ENCODE data around the gene DNAJA2. TPM values are rescaled to one million over a fixed set of nuclear protein-coding genes. Genes with fewer than 3 reads are reported as not detected.
"Not testable (repeated sequence)": the region's sequence is repeated elsewhere in the genome, so short reads cannot be mapped to it uniquely, and the experiment has no call there.

DNAJA2 gene
- 76.2 TPM for polyA plus RNA-seq

DNA sequence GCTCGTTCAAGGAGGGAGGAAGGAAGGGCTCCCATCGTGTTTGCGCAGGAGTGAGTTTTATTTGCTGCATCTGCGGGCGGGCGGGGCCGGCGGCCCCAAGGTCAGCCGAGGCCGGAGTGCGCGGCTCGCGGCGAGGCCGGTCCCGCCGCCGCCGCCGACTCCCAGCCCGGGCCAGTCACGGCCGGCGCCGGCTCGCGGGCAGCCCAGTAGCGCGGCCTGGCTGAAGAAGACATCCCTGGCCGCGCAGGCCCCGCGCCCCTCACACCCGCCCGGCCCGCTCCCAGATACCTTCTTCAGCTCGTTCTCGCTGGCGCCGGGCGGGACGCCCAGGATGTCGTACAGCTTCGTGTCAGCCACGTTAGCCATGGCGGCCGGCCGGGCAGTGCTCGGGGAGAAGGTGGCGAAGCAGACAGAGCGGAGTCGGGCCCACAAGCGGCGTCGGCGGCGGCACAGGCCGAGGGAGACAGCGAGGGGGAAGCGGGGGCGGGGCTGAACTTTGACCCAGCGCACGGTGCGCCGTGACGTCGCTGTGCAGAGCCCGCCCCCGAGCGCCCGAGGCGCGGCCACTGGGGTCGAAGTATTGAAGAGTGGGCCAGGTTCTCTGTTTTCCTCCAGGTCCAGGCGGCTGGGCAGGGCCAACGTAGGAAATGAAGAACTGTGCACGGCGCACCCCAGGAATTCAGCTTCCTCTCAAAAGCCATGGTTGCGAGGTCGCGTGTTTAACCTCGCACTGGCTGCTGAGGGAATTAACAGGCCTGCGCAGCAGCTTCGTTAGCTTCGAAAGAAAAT lies at the start of gene DNAJA2:
Gene DNAJA2, minus strand, starts transcription at position 468 of the 789 bp plus-strand sequence. Its CDS starts 102 bp downstream, at position 366.
- Mint-ChIP-seq H3K4me1 (peaks cover 22 to 40% (median 27%) of the 10 kb centered on the region in 3 donors), H3K27ac (peak within 1 kb of the TSS; percentile 89 to 99 (median 98)), H3K9me3 (no peaks in the 10 kb centered on the region), H3K4me3 (peak within 1 kb of the TSS; percentile 87 to 97 (median 94)), H3K36me3 (peaks cover 6% of the 10 kb centered on the region), H3K27me3 (no peaks in the 10 kb centered on the region)

DNA sequence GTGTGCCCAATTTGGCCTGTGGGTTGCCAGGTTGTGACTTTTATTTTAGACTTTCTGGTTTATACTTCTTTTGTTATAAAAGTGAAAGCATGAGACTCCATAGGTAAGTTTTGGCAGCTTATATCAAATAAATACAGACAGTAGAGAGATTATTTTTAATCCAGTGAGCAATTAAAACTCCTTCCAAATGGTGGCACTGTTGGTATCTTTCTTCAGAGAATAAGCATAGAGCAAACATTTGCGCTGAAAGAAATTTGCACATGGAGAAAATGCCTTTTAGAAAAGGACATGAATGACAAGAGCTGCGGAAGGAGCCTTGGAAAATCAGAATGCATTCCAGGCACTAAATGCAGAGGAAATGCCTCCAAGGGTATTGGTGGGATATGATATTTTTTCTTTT lies 46.1 kb upstream of the DNAJA2 start:
- Mint-ChIP-seq H3K4me1 (peaks cover 13 to 27% (median 24%) of the 10 kb centered on the region in 3 donors), H3K4me3 (no peak overlapping the region), H3K9me3 (no peaks in the 10 kb centered on the region), H3K27ac (no peak overlapping the region), H3K27me3 (no peaks in the 10 kb centered on the region), H3K36me3 (no peaks in the 10 kb centered on the region)

DNA sequence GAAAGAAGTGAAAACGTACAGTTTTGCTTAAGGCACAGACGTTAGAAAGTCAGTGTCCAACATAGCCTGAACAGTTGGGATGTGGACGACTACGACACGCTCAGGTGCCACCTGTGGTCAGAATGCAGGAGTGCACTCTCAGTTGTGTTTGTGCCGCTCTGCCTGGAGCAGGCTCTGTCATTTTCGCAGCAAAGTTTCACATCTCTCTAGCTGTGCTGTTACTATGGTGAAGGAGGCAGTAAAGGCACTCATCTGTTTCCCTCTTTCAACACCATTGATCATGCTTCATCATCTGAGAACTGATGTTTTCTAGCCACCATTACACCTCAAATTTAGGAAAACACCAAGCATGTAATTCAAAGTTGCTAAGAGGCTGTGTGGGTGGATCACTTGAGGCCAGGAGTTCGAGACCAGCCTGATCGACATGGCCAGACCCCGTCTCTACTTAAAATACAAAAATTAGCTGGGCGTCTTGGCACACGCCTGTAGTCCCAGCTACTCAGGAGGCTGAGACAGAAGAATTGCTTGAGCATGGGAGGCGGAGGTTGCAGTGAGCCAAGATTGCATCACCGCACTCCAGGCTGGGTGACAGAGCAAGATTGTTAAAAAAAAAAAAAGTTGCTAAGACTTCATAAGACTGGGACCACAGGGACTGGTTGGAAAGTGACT lies 44.9 kb upstream of the DNAJA2 start:
- H3K4me3 Mint-ChIP-seq = peak overlapping the region in 2 of 4 donors; percentile 18 to 25
- no peaks in the 10 kb centered on the region for H3K36me3 Mint-ChIP-seq

DNA sequence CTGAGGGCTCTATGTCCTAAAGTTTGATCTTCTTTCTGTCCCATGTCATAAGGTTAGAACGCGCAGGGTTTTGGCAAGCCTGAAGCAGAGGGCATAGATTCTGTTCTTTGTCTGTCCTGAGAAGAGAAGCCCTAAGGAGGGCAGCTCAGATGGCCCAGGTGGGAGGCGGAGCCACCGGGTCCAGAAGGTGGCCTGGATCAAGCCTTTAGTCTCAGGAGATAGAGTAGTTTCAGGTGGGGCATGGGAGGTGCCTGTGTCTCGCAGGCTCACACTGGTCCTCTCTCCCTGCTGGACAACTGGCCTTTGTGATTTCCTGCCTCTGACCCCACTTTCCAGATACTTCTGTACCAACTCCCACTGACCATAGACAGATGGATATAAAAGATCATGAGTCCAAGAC lies 44.2 kb upstream of the DNAJA2 start:
- peak overlapping the region in 1 of 4 donors; percentile 41 for H3K4me3 Mint-ChIP-seq
- H3K27ac Mint-ChIP-seq = peak overlapping the region in 1 of 3 donors; percentile 28

More for the DNA sequence above, 44.9 kb upstream of the DNAJA2 start:
- peaks cover 13 to 24% (median 23%) of the 10 kb centered on the region in 3 donors for H3K4me1 Mint-ChIP-seq
- no peaks in the 10 kb centered on the region for H3K27me3 Mint-ChIP-seq
- no peaks in the 10 kb centered on the region for H3K9me3 Mint-ChIP-seq
- peak overlapping the region; percentile 2 to 91 (median 84) for H3K27ac Mint-ChIP-seq

DNA sequence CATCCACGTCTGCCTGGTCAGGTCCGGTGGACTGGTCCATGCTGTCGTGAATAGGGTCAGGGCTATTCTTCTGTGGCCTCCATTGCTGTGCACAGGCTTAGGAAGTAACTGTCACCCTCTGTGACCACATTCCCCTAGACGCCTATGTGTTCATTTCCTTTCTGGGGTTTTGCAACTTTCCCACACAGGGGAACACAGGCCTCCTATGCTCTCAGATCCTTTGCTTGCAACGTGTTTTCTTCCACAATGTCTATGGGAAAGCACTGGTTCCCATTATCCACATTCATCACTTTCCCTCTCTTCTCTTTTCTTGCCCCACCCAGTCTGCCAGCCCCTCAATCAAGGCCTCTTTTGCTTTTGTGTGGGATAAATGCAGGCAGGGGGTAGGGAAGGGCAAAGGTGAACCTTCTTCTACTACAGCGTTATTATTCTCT lies 43.2 kb upstream of the DNAJA2 start:
- Mint-ChIP-seq H3K9me3 (no peaks in the 10 kb centered on the region), H3K4me1 (peaks cover 13 to 24% (median 23%) of the 10 kb centered on the region in 3 donors), H3K27ac (peak overlapping the region in 1 of 3 donors; percentile 69), H3K36me3 (no peaks in the 10 kb centered on the region), H3K4me3 (peak overlapping the region in 1 of 4 donors; percentile 25), H3K27me3 (no peaks in the 10 kb centered on the region)

More for the DNA sequence above, 44.2 kb upstream of the DNAJA2 start:
- H3K27me3 Mint-ChIP-seq = no peaks in the 10 kb centered on the region
- H3K9me3 Mint-ChIP-seq = no peaks in the 10 kb centered on the region
- no peaks in the 10 kb centered on the region for H3K36me3 Mint-ChIP-seq
- H3K4me1 Mint-ChIP-seq = peaks cover 13 to 24% (median 23%) of the 10 kb centered on the region in 3 donors

DNA sequence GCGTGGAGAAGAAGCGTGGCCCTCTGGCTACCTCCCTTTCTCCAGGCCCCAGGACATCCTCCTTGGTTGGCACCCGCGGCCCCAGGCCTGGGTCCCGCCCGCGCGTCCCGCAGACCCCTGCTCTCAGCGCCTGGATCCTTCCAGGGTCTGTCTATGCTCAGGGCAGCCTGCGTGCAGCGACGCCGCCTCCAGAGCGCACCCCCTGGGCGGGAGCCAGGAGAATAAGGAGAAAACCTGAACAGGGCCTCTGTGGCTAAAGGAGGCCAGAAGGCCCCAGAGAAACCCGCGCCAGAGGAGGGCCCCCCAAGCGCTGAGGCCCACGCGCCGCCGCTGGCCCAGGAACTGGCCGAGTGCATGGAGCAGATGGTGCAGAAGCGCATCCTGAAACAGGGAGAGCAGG lies 40.4 kb upstream of the DNAJA2 start:
- no peaks in the 10 kb centered on the region for H3K9me3 Mint-ChIP-seq
- no peak overlapping the region for H3K4me3 Mint-ChIP-seq
- peaks cover 13 to 24% (median 23%) of the 10 kb centered on the region in 3 donors for H3K4me1 Mint-ChIP-seq
- H3K27me3 Mint-ChIP-seq = no peaks in the 10 kb centered on the region
- H3K27ac Mint-ChIP-seq = no peak overlapping the region
- H3K36me3 Mint-ChIP-seq = no peaks in the 10 kb centered on the region

DNA sequence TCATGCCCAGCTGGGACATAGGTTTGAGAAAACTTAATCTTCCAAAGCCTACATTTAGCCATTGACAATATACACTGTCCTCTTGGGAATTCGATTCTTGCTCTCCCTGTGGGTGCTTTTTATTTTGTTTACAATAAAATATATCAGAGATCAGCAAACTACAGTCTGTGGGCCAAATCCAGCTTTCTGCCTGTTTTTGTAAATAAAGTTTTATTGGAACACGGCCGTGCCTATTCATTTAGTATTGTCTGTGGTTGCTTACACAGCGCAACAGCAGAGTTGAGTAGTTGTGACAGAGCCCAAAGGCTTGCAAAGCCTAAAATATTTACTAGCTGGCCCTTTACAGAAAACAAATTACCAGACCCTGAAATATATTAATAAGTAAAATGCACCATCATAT lies 39.7 kb upstream of the DNAJA2 start:
- Mint-ChIP-seq H3K4me3 (no peak overlapping the region), H3K27ac (peak overlapping the region in 1 of 3 donors; percentile 59), H3K27me3 (no peaks in the 10 kb centered on the region), H3K4me1 (peaks cover 9 to 22% (median 17%) of the 10 kb centered on the region in 3 donors), H3K9me3 (no peaks in the 10 kb centered on the region), H3K36me3 (no peaks in the 10 kb centered on the region)

DNA sequence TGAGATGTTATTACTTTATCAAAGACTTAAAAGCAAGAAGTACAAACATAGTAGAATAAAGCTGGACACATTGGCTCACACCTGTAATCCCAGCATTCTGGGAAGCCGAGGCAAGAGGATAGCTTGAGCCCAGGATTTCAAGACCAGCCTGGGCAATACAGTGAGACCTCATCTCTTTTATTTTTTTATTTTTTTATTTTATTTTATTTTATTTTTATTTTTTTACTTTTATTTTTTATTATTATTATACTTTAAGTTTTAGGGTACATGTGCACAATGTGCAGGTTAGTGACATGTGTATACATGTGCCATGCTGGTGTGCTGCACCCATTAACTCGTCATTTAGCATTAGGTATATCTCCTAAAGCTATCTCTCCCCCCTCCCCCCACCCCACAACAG lies 37.3 kb upstream of the DNAJA2 start:
- H3K27ac Mint-ChIP-seq, H3K4me1 Mint-ChIP-seq, H3K36me3 Mint-ChIP-seq, H3K4me3 Mint-ChIP-seq, H3K27me3 Mint-ChIP-seq, H3K9me3 Mint-ChIP-seq: not testable (repeated sequence)

DNA sequence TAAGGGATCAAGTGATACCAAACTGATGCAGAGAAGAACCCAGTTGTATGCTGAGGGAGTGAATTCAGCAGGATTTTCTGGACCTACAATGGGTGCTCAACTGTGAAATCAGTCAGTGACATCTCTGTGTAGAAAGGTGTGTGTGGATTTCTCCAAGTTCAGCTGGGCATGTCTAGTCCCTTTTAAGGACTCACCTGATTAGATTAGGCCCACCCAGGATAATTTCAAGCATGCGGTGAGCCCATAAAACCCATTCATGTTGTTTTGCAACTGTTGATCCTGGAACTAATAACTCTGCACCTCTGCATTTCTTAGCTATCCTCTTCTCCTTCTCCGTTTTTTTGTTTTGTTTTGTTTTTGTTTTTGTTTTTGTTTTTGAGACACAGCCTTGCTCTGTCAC lies 35.1 kb upstream of the DNAJA2 start:
- H3K4me3 Mint-ChIP-seq = no peak overlapping the region
- H3K27ac Mint-ChIP-seq = no peak overlapping the region
- no peaks in the 10 kb centered on the region for H3K36me3 Mint-ChIP-seq
- H3K9me3 Mint-ChIP-seq = peaks cover 0 to 4% (median 1%) of the 10 kb centered on the region in 3 donors
- no peaks in the 10 kb centered on the region for H3K27me3 Mint-ChIP-seq
- peaks cover 0 to 2% (median 0%) of the 10 kb centered on the region in 3 donors for H3K4me1 Mint-ChIP-seq

DNA sequence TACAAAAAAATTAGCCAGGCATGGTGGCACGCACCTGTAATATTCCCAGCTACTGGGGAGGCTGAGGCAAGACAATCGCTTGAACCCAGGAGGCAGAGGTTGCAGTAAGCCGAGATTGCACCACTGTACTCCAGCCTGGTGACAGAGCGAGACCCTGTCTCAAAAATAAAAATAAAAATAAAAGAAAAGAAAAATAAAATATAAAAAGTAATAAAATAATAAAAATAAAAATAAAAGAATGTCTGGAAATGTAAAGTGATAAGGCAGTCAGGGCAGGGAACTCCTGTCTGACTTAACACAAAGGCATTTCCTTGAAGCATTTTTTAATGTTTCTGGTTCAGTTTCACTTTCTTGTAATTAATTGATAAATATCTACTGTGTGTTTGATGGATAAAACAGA lies 34.7 kb upstream of the DNAJA2 start:
- Mint-ChIP-seq H3K4me1 (peaks cover 0 to 2% (median 0%) of the 10 kb centered on the region in 3 donors), H3K4me3 (no peak overlapping the region), H3K27ac (no peak overlapping the region), H3K9me3 (peaks cover 0 to 4% (median 1%) of the 10 kb centered on the region in 3 donors), H3K36me3 (no peaks in the 10 kb centered on the region), H3K27me3 (no peaks in the 10 kb centered on the region)

DNA sequence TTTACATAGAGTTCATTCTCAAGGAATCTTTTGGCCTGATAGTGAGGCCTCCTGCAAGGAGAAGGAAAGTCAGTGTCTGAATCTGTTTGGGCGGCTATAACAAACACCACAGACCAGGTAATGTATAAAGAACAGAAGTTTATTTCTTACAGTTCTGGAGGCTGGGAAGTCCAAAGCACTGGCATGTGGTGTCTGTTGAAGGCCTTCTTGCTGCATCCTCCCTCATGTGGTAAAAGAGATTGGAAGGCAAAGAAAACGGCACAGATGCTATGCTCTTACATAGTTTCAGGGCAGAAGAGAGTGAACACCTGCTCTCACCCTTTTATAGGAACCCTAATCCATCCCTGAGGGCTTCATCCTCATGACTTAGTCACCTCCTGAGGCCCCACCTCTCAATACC lies 31.2 kb upstream of the DNAJA2 start:
- Mint-ChIP-seq H3K4me1 (peaks cover 0 to 2% (median 0%) of the 10 kb centered on the region in 3 donors), H3K27me3 (no peaks in the 10 kb centered on the region), H3K9me3 (peaks cover 0 to 4% (median 1%) of the 10 kb centered on the region in 3 donors), H3K4me3 (no peak overlapping the region), H3K36me3 (no peaks in the 10 kb centered on the region), H3K27ac (no peak overlapping the region)

DNA sequence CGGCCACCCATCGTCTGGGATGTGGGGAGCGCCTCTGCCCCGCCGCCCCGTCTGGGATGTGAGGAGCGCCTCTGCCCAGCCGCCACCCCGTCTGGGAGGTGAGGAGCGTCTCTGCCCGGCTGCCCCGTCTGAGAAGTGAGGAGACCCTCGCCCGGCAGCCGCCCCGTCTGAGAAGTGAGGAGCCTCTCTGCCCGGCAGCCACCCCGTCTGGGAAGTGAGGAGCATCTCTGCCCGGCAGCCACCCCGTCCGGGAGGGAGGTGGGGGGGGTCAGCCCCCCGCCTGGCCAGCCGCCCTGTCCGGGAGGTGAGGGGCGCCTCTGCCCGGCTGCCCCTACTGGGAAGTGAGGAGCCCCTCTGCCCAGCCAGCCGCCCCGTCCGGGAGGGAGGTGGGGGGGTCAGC lies 26.6 kb upstream of the DNAJA2 start:
- H3K27me3 Mint-ChIP-seq, H3K4me1 Mint-ChIP-seq, H3K4me3 Mint-ChIP-seq, H3K36me3 Mint-ChIP-seq, H3K27ac Mint-ChIP-seq, H3K9me3 Mint-ChIP-seq: not testable (repeated sequence)

DNA sequence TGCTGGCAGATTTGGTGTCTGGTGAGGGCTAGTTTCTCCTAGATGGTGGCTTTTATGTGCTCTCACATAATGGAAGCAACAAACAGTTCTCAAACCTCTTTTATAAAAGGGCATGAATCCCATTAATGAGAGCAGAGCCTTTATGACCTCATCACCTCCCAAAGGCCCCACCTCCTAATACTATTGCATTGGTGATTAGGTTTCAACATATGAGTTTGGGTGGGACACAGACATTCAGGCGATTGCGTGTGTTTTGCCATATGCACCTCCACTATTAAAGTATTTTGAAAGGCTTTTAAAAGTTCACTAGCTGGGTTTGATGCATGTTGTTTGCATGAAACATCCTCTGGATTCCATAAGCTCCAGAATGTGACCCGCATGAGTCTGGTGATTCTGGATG lies 24.4 kb upstream of the DNAJA2 start:
- Mint-ChIP-seq H3K4me1 (peaks cover 0 to 3% (median 0%) of the 10 kb centered on the region in 3 donors), H3K27ac (no peak overlapping the region), H3K4me3 (no peak overlapping the region), H3K36me3 (no peaks in the 10 kb centered on the region), H3K9me3 (no peaks in the 10 kb centered on the region), H3K27me3 (no peaks in the 10 kb centered on the region)

DNA sequence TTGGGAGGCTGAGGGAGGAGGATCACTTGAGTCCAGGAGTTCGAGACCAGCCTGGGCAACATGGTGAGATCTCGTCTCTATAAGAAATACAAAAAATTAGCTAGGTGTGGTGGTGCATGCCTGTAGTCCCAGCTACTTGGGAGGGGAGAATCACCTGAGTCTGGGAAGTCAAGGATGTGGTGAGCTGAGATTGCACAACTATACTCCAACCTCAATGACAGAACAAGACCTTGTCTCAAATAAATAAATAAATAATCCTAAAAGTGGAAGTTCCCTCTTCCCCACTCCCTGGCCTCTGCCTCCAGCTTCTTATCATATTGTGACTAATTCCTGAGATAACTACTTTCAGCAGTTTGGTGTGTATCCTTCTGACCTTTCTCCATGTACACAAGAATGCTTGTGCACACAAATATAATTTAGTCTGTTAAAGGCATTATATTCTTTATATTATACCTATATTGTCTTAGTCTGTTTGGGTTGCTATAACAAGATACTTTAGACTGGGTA lies 23.5 kb upstream of the DNAJA2 start:
- no peaks in the 10 kb centered on the region for H3K9me3 Mint-ChIP-seq
- no peak overlapping the region for H3K27ac Mint-ChIP-seq
- H3K27me3 Mint-ChIP-seq = no peaks in the 10 kb centered on the region
- H3K36me3 Mint-ChIP-seq = no peaks in the 10 kb centered on the region
- H3K4me3 Mint-ChIP-seq = no peak overlapping the region
- H3K4me1 Mint-ChIP-seq = peaks cover 0 to 3% (median 0%) of the 10 kb centered on the region in 3 donors

DNA sequence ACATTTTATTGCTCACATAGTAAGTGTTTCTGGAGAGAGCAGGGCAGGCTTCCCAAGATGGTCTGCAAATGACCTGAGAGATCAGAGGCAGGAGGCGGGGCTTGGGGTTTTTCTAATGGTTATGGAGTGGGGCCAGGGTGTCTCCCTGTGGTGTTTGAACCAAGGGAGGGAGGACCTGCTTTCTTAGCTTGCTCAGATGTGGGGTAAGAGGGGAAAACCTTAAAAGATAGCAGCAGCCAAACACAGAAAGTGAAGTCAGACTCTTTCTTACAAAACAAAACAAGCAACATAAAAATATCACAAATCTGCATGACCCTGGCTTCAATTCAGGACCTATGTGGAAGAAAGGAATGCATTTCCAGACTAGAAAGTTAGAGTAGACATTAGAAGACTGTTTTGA lies 22.9 kb upstream of the DNAJA2 start:
- Mint-ChIP-seq H3K27ac (peak overlapping the region in 1 of 3 donors; percentile 1), H3K4me3 (no peak overlapping the region), H3K4me1 (peaks cover 0 to 3% (median 0%) of the 10 kb centered on the region in 3 donors), H3K27me3 (no peaks in the 10 kb centered on the region), H3K9me3 (no peaks in the 10 kb centered on the region), H3K36me3 (no peaks in the 10 kb centered on the region)
